ENCODE measurements around the gene ZNF286A. TPM values are rescaled to one million over a fixed set of nuclear protein-coding genes. Genes with fewer than 3 reads are reported as not detected.
"Not testable (repeated sequence)": the region's sequence is repeated elsewhere in the genome, so short reads cannot be mapped to it uniquely, and the experiment has no call there.

ZNF286A gene
- total and polyA plus RNA-seq, 2 donors (not counting 3 experiments of a cell fraction or from before 2014, with no cell fraction given), result 11.7 to 46.5 TPM

DNA sequence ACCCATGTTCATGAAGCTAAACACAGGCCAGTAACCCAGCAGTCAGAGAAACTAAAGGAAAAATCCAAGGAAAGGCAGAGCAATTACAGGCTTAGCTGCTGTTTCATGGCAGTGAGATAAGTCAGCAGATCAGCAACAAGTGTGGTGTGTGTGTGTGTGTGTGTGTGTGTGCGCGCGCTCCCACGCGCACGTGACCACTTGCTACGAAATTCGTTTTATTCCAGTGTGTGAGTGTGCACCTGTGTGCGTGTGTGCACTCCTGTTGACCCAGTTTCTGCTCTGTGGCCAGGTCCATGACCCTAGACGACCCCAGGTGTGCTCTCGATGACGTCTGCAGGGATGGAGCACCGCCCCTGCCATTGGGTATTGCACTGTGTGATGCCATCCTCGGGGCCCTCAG is 31.0 kb downstream of the ZNF286A start:
- not testable (repeated sequence) for BruUV-seq (replicated peaks)

DNA sequence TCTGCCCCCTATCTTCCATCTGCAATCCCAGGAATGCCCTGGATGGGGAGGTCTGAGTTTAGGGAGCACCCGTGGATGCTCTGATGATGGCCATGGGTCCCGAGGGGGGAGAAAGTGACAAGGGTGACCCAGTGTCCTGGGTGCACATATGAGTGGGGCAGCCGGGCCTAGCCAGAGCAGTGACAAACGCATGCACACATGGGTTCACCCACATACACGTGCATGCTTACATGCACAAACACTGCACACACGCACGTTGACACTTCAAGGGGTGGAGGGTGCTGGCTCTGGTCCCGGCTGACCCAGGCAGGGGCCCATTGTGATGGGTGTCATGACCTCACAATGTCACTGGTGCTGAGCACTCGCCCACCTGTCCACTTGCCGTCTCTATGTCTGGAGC is 32.3 kb downstream of the ZNF286A start, which contains the start of gene TBC1D26:
TBC1D26 (plus strand) TSS at position 384 of the 400 bp plus-strand sequence. CDS start 3,066 bp downstream, outside the sequence.
- H4K20me1 ChIP-seq (replicated peaks; ENCODE audit: control insufficient read depth, extremely low read depth, insufficient read depth, low read length); DNase-seq (ENCODE audit: low read depth, low spot score); H3K9ac ChIP-seq (replicated peaks; ENCODE audit: extremely low read depth, insufficient read depth, low read length); H2AFZ ChIP-seq (ENCODE audit: low read depth, low read length); POLR2A ChIA-PET; CTCF ChIA-PET; H3K9me3 ChIP-seq (replicated peaks; ENCODE audit: control insufficient read depth, insufficient read depth, low read length); H3K9me1 ChIP-seq (replicated peaks; ENCODE audit: control insufficient read depth, extremely low read depth, insufficient read depth, low read length); H3K27ac ChIP-seq (ENCODE audit: insufficient read depth, low read depth, low read length); BruUV-seq (replicated peaks); H3K4me2 ChIP-seq (ENCODE audit: insufficient read depth, low read length); FAIRE-seq; H3K27me3 ChIP-seq (ENCODE audit: control insufficient read depth in 2 of 2, insufficient read depth in 2 of 2, low read length in 2 of 2); H3K4me3 ChIP-seq (replicated peaks in 1 of 3; ENCODE audit: insufficient read depth in 1 of 3, low read depth in 1 of 3, low read length in 3 of 3); H3K4me1 ChIP-seq (ENCODE audit: control insufficient read depth, extremely low read depth, insufficient read depth, low read length); dilution Hi-C loops (cut with MboI; ENCODE audit: extremely low pct_ligation_motif_present, low sequenced_read_pairs); H3K79me2 ChIP-seq (ENCODE audit: control insufficient read depth, insufficient read depth, low read length); H3K36me3 ChIP-seq (ENCODE audit: control insufficient read depth in 2 of 2, extremely low read depth in 1 of 2, insufficient read depth in 2 of 2, low read length in 2 of 2); intact Hi-C loops (cut with micrococcal nuclease): not testable (repeated sequence)

More for the DNA sequence above, 31.0 kb downstream of the ZNF286A start:
- dilution Hi-C loops (cut with MboI; ENCODE audit: extremely low pct_ligation_motif_present, low sequenced_read_pairs); CTCF ChIA-PET; H3K4me3 ChIP-seq (replicated peaks in 1 of 3; ENCODE audit: insufficient read depth in 1 of 3, low read depth in 1 of 3, low read length in 3 of 3); H3K4me1 ChIP-seq (ENCODE audit: control insufficient read depth, extremely low read depth, insufficient read depth, low read length); H3K27ac ChIP-seq (ENCODE audit: insufficient read depth, low read depth, low read length); H3K9me3 ChIP-seq (replicated peaks; ENCODE audit: control insufficient read depth, insufficient read depth, low read length); DNase-seq (ENCODE audit: low read depth, low spot score); H3K27me3 ChIP-seq (ENCODE audit: control insufficient read depth in 2 of 2, insufficient read depth in 2 of 2, low read length in 2 of 2); H3K4me2 ChIP-seq (ENCODE audit: insufficient read depth, low read length); H3K36me3 ChIP-seq (ENCODE audit: control insufficient read depth in 2 of 2, extremely low read depth in 1 of 2, insufficient read depth in 2 of 2, low read length in 2 of 2); intact Hi-C loops (cut with micrococcal nuclease); H2AFZ ChIP-seq (ENCODE audit: low read depth, low read length); H3K9ac ChIP-seq (replicated peaks; ENCODE audit: extremely low read depth, insufficient read depth, low read length); H3K9me1 ChIP-seq (replicated peaks; ENCODE audit: control insufficient read depth, extremely low read depth, insufficient read depth, low read length); POLR2A ChIA-PET; FAIRE-seq; H4K20me1 ChIP-seq (replicated peaks; ENCODE audit: control insufficient read depth, extremely low read depth, insufficient read depth, low read length); H3K79me2 ChIP-seq (ENCODE audit: control insufficient read depth, insufficient read depth, low read length): not testable (repeated sequence)

DNA sequence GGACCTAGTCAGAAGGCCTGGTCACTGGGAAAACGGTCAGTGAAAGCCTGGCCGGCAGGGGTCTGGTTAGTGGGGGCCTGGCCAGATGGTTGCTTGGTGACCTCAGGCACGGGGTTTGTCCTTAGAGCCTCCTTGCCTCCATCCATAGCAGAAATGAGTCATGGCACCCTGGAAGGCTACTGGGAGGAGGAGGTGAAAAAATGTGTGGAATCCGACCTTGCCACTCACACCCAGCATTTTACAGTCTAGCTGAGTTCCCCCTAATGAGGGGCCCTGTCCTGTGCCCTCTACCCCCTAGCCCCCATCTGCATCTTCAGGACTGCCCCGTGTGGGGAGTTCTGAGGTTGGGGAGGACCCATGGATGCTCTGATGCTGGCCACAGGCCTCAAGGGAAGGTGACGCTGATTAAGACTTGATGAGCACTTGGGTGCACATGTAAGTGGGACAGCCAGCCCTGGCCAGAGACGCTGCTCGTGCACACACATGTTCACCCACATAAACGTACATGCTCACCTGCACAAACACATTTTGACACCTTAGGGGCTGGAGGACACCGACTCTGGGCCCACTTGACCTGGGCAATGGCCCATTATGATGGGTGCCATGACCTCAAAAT is 33.7 kb downstream of the ZNF286A start:
- intact Hi-C loops (cut with micrococcal nuclease); H3K9me3 ChIP-seq (replicated peaks; ENCODE audit: control insufficient read depth, insufficient read depth, low read length); FAIRE-seq: not testable (repeated sequence)

DNA sequence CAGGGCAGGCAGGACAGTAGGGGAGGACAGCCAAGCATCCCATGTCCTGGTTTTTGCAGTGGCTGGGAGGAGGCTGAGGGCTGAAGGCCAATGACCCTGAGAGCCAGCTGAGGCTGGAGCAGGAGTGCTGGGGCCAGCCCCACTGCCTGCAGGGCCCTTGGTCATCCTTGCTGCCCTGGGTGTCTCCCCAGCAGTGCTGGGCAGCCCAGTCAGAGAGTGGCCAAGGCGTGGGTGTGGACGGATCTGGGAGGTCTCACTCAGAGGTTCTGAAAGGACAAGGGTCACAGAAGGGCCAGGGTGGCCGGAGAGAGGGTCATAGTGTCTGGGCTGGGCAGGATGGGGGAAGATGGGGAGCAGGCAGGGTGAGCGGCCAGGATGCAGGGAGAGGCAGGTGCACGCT is 37.0 kb downstream of the ZNF286A start:
- H3K9me3 ChIP-seq (replicated peaks; ENCODE audit: control insufficient read depth, insufficient read depth, low read length); dilution Hi-C loops (cut with MboI; ENCODE audit: extremely low pct_ligation_motif_present, low sequenced_read_pairs); H3K4me2 ChIP-seq (ENCODE audit: insufficient read depth, low read length); H3K36me3 ChIP-seq (ENCODE audit: control insufficient read depth in 2 of 2, extremely low read depth in 1 of 2, insufficient read depth in 2 of 2, low read length in 2 of 2); H3K27ac ChIP-seq (ENCODE audit: insufficient read depth, low read depth, low read length); CTCF ChIA-PET; H3K9ac ChIP-seq (replicated peaks; ENCODE audit: extremely low read depth, insufficient read depth, low read length); H3K4me3 ChIP-seq (replicated peaks in 1 of 3; ENCODE audit: insufficient read depth in 1 of 3, low read depth in 1 of 3, low read length in 3 of 3); H3K4me1 ChIP-seq (ENCODE audit: control insufficient read depth, extremely low read depth, insufficient read depth, low read length); DNase-seq (ENCODE audit: low read depth, low spot score); H3K79me2 ChIP-seq (ENCODE audit: control insufficient read depth, insufficient read depth, low read length); H4K20me1 ChIP-seq (replicated peaks; ENCODE audit: control insufficient read depth, extremely low read depth, insufficient read depth, low read length); H3K9me1 ChIP-seq (replicated peaks; ENCODE audit: control insufficient read depth, extremely low read depth, insufficient read depth, low read length); POLR2A ChIA-PET; BruUV-seq (replicated peaks); intact Hi-C loops (cut with micrococcal nuclease); H2AFZ ChIP-seq (ENCODE audit: low read depth, low read length); FAIRE-seq; H3K27me3 ChIP-seq (ENCODE audit: control insufficient read depth in 2 of 2, insufficient read depth in 2 of 2, low read length in 2 of 2): not testable (repeated sequence)

More for the DNA sequence above, 33.7 kb downstream of the ZNF286A start:
- CTCF ChIA-PET; H3K27ac ChIP-seq (ENCODE audit: insufficient read depth, low read depth, low read length); POLR2A ChIA-PET; H3K4me1 ChIP-seq (ENCODE audit: control insufficient read depth, extremely low read depth, insufficient read depth, low read length); H3K9me1 ChIP-seq (replicated peaks; ENCODE audit: control insufficient read depth, extremely low read depth, insufficient read depth, low read length); BruUV-seq (replicated peaks); H3K4me3 ChIP-seq (replicated peaks in 1 of 3; ENCODE audit: insufficient read depth in 1 of 3, low read depth in 1 of 3, low read length in 3 of 3); H3K9ac ChIP-seq (replicated peaks; ENCODE audit: extremely low read depth, insufficient read depth, low read length); H3K79me2 ChIP-seq (ENCODE audit: control insufficient read depth, insufficient read depth, low read length); H3K4me2 ChIP-seq (ENCODE audit: insufficient read depth, low read length); H4K20me1 ChIP-seq (replicated peaks; ENCODE audit: control insufficient read depth, extremely low read depth, insufficient read depth, low read length); H3K27me3 ChIP-seq (ENCODE audit: control insufficient read depth in 2 of 2, insufficient read depth in 2 of 2, low read length in 2 of 2); dilution Hi-C loops (cut with MboI; ENCODE audit: extremely low pct_ligation_motif_present, low sequenced_read_pairs); H2AFZ ChIP-seq (ENCODE audit: low read depth, low read length); DNase-seq (ENCODE audit: low read depth, low spot score); H3K36me3 ChIP-seq (ENCODE audit: control insufficient read depth in 2 of 2, extremely low read depth in 1 of 2, insufficient read depth in 2 of 2, low read length in 2 of 2): not testable (repeated sequence)

All from endothelial cell of umbilical vein (primary cell).